ENCODE results near the gene CYS1.
"Not testable (repeated sequence)": the region's sequence is repeated elsewhere in the genome, so short reads cannot be mapped to it uniquely, and the experiment has no call there.

Gene CYS1

GRCh38 chr2:10094271-10094814 lies 14.1 kb upstream of the CYS1 start:
- TF ChIP-seq CTCF (IDR thresholded peaks at IDR 0.05; ENCODE audit: extremely low read depth, insufficient read depth, missing control alignments): no peak
- DNase-seq (ENCODE audit: low spot score): no peak
- in situ Hi-C loops (cut with MboI; ENCODE audit: low pct_unique_long_range_greater_than_20kb, low sequenced_read_pairs, unreplicated experiment): no loop called here

GRCh38 chr2:10091889-10092244 lies 11.7 kb upstream of the CYS1 start:
- in situ Hi-C loops (cut with MboI; ENCODE audit: low pct_unique_long_range_greater_than_20kb, low sequenced_read_pairs, unreplicated experiment); DNase-seq (ENCODE audit: low spot score): not testable (repeated sequence)

- no peak for TF ChIP-seq CTCF (IDR thresholded peaks at IDR 0.05; ENCODE audit: extremely low read depth, insufficient read depth, missing control alignments)
- in situ Hi-C loops (cut with MboI; ENCODE audit: low pct_unique_long_range_greater_than_20kb, low sequenced_read_pairs, unreplicated experiment): no loop called here
- DNase-seq (ENCODE audit: low spot score): no peak
These were observed 11.1 kb upstream of the CYS1 start for GRCh38 chr2:10091182-10091888.

- no peak for TF ChIP-seq CTCF (IDR thresholded peaks at IDR 0.05; ENCODE audit: extremely low read depth, insufficient read depth, missing control alignments)
- in situ Hi-C loops (cut with MboI; ENCODE audit: low pct_unique_long_range_greater_than_20kb, low sequenced_read_pairs, unreplicated experiment): no loop called here
- DNase-seq (ENCODE audit: low spot score): no peak
These were observed 9.5 kb upstream of the CYS1 start for GRCh38 chr2:10089565-10090190.

- no peak for DNase-seq (ENCODE audit: low spot score)
- no peak for TF ChIP-seq CTCF (IDR thresholded peaks at IDR 0.05; ENCODE audit: extremely low read depth, insufficient read depth, missing control alignments)
These were observed 7.1 kb upstream of the CYS1 start for GRCh38 chr2:10087360-10087759.

GRCh38 chr2:10086950-10087349 lies 6.7 kb upstream of the CYS1 start:
- no peak for TF ChIP-seq CTCF (IDR thresholded peaks at IDR 0.05; ENCODE audit: extremely low read depth, insufficient read depth, missing control alignments)
- in situ Hi-C loops (cut with MboI; ENCODE audit: low pct_unique_long_range_greater_than_20kb, low sequenced_read_pairs, unreplicated experiment): no loop called here
- no peak for DNase-seq (ENCODE audit: low spot score)

More at GRCh38 chr2:10087360-10087759, 7.1 kb upstream of the CYS1 start:
- in situ Hi-C loops (cut with MboI; ENCODE audit: low pct_unique_long_range_greater_than_20kb, low sequenced_read_pairs, unreplicated experiment): no loop called here

- TF ChIP-seq CTCF (IDR thresholded peaks at IDR 0.05; ENCODE audit: extremely low read depth, insufficient read depth, missing control alignments): no peak
- in situ Hi-C loops (cut with MboI; ENCODE audit: low pct_unique_long_range_greater_than_20kb, low sequenced_read_pairs, unreplicated experiment): no loop called here
- no peak for DNase-seq (ENCODE audit: low spot score)
These were observed 5.5 kb upstream of the CYS1 start for GRCh38 chr2:10085668-10086059.

All from GM13977 (cell line).